GM12891 (cell line): ENCODE data around the gene KCNK15.

ENCODE experiments used
- POLR2AphosphoS5 ChIP-seq: IDR thresholded peaks from 2 replicates; pipeline ENCODE4 v1.6.1; 2011; ENCODE audit warnings: low read depth, low read length, control low read depth
- SPI1 ChIP-seq: IDR thresholded peaks from 2 replicates; pipeline ENCODE4 v1.6.1; 2011; ENCODE audit warnings: low read depth, low read length, control low read depth

DNA sequence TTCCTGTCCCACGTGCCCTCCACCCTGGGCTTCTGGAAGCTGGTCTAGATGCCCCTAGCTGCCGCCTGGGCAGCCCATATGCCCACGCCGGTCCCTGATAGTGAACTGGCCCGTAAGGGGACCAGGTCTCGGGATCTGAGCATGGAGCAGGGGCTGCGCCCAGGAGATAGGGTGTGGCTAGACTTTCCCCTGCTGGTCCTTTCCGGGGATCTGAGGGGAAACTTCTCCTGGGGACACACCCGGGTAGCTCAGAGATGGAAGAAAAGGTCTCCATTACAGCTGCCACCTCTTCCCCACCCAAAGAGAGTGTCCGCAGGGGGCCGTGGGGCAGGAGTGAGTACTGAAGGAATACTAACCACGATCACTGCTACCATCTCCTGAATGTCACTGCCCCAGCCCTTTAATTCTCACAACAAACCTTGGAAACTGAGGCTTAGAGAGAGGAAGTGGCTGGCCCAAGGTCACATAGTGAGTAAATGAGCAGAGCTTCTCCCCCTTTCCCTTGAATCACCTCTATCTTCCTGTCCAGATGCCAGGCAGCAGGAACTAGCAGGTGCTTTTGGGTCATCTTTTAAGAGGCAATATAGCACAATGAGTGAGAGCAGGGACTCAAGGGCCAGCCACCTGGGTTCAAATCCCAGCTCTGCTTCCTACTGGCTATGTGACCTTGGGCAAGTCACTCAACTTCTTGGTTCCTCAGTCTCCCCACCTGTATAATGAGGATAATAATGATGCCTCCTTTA is 42.3 kb upstream of the KCNK15 start:
- TF ChIP-seq SPI1: no peak
- TF ChIP-seq POLR2AphosphoS5: no peak
